Measurements from ENCODE around the gene CGB8.
"Not testable (repeated sequence)": the region's sequence is repeated elsewhere in the genome, so short reads cannot be mapped to it uniquely, and the experiment has no call there.

DNA sequence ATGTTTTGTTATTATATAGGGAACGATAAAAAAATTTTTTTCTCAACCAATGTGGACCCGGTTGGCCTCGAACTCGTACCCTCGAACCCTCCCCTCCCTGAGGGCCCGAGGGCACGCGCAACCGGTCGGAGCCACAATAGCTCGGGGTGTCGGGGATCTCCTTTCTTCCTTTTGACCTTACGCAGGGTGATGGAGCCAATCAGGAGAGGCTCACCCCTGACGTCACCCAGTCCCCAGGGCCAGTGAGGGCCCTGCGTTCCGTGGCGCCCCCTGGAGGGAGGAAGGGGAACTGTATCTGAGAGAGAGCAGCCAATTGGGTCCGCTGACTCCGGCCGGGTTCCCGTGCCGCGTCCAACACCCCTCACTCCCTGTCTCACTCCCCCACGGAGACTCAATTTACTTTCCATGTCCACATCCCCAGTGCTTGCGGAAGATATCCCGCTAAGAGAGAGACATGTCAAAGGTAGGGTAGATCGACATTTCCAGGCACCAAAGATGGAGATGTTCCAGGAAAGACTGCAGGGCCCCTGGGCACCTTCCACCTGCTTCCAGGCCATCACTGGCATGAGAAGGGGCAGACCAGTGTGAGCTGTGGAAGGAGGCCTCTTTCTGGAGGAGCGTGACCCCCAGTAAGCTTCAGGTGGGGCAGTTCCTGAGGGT lies 17.1 kb downstream of the CGB8 start, which contains the start of gene CGB2:
- not testable (repeated sequence) for TF ChIP-seq POLR2AphosphoS5 (IDR thresholded peaks at IDR 0.05; ENCODE audit: low read depth, low read length); TAF1 (IDR thresholded peaks at IDR 0.05; ENCODE audit: borderline replicate concordance, insufficient read depth, low read length)

Measured in PFSK-1 (cell line).